ENCODE results near the gene S100A1. TPM values are rescaled to one million over a fixed set of nuclear protein-coding genes. Genes with fewer than 3 reads are reported as not detected.

Gene S100A1
- total and polyA plus RNA-seq, 7 experiments from 2014 or later: not detected

GRCh38 chr1:153659175-153659534 is 30.9 kb downstream of the S100A1 start:
- intact Hi-C loops (cut with micrococcal nuclease): loop anchor here in 1 of 2 donors (2.0 to 5.0 kb wide), 2 partner anchors 122 to 562 kb away; partner anchors contain the start of genes S100A6 and UBAP2L

DNA sequence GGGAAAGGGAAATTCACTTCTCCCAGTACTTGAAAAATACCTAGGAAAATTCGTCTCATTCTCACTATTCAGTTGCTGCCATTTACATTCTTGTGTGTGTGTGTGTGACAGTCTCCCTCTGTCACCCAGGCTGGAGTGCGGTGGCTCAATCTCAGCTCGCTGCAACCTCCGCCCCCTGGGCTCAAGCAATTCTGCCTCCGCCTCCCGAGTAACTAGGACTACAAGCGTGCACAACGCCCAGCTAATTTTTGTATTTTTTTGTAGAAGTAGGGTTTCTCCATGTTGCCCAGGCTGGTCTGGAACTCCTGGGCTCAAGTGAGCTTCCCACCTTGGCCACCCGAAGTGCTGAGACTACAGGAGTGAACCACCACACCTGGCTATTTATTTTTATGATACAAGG is 31.4 kb downstream of the S100A1 start:
- H3K9me3 Mint-ChIP-seq: no peaks in the 10 kb centered on the region
- peaks cover 9 to 13% of the 10 kb centered on the region in 2 donors for H3K4me1 ChIP-seq (ENCODE audit: control insufficient read depth in 2 of 2, insufficient read depth in 2 of 2, low read length in 2 of 2)
- ChIA-PET POLR2A (interaction anchor here (0.6 to 4.2 kb wide), 11 partner anchors 8 to 1749 kb away, joined by 3 to 38 read pairs (median 4); partner anchors contain the start of genes CHTOP, ILF2 and INTS3), CTCF (no interaction called here)
- peaks cover 10 to 23% (median 15%) of the 10 kb centered on the region in 5 donors for H3K36me3 Mint-ChIP-seq
- intact Hi-C loops (cut with micrococcal nuclease): loop anchor here in 1 of 2 donors (2.0 to 5.0 kb wide), 2 partner anchors 122 to 561 kb away; partner anchors contain the start of genes S100A6 and UBAP2L
- peaks cover 26 to 47% (median 33%) of the 10 kb centered on the region in 3 experiments for H3K36me3 ChIP-seq (ENCODE audit: control insufficient read depth in 2 of 3, insufficient read depth in 3 of 3, low read length in 3 of 3)
- H3K4me3 ChIP-seq (ENCODE audit: low read length): peak overlapping the region; percentile 93
- peaks cover 8 to 26% (median 14%) of the 10 kb centered on the region in 7 donors for H3K4me1 Mint-ChIP-seq
- H3K27me3 Mint-ChIP-seq: no peaks in the 10 kb centered on the region
- H3K27ac ChIP-seq (ENCODE audit: low read depth, low read length): peak overlapping the region; percentile 90
- H3K27me3 ChIP-seq (ENCODE audit: control insufficient read depth in 2 of 2, insufficient read depth in 2 of 2, low read length in 2 of 2): no peaks in the 10 kb centered on the region
- DNase-seq (no peak), ATAC-seq (no peak)
- H3K9me3 ChIP-seq (ENCODE audit: control insufficient read depth in 2 of 3, low read length in 3 of 3): no peaks in the 10 kb centered on the region
- H3K4me3 Mint-ChIP-seq: peak overlapping the region; percentile 91 to 97 (median 94)
- peak overlapping the region; percentile 90 to 98 (median 91) for H3K27ac Mint-ChIP-seq

More at GRCh38 chr1:153659175-153659534, 30.9 kb downstream of the S100A1 start:
- H3K9me3 Mint-ChIP-seq: no peaks in the 10 kb centered on the region
- Histone ChIP-seq H3K27ac (ENCODE audit: low read depth, low read length) (peak overlapping the region; percentile 90), H3K9me3 (ENCODE audit: control insufficient read depth in 2 of 3, low read length in 3 of 3) (no peaks in the 10 kb centered on the region), H3K4me1 (ENCODE audit: control insufficient read depth in 2 of 2, insufficient read depth in 2 of 2, low read length in 2 of 2) (peaks cover 9 to 13% of the 10 kb centered on the region in 2 donors), H3K36me3 (ENCODE audit: control insufficient read depth in 2 of 3, insufficient read depth in 3 of 3, low read length in 3 of 3) (peaks cover 21 to 42% (median 28%) of the 10 kb centered on the region in 3 experiments), H3K4me3 (ENCODE audit: low read length) (peak overlapping the region; percentile 93), H3K27me3 (ENCODE audit: control insufficient read depth in 2 of 2, insufficient read depth in 2 of 2, low read length in 2 of 2) (no peaks in the 10 kb centered on the region)
- H3K27ac Mint-ChIP-seq: peak overlapping the region; percentile 90 to 98 (median 91)
- no peak for DNase-seq
- H3K27me3 Mint-ChIP-seq: no peaks in the 10 kb centered on the region
- ChIA-PET POLR2A (interaction anchor here (0.8 to 4.2 kb wide), 12 partner anchors 8 to 308 kb away, joined by 3 to 38 read pairs (median 6); partner anchors contain the start of genes CHTOP, ILF2 and INTS3), CTCF (interaction anchor here (0.5 to 0.8 kb wide), 2 partner anchors 13 to 26 kb away, joined by 3 to 4 read pairs; no protein-coding TSS in a partner anchor)
- peaks cover 8 to 26% (median 14%) of the 10 kb centered on the region in 7 donors for H3K4me1 Mint-ChIP-seq
- no peak for ATAC-seq
- peaks cover 10 to 20% (median 13%) of the 10 kb centered on the region in 5 donors for H3K36me3 Mint-ChIP-seq
- H3K4me3 Mint-ChIP-seq: peak overlapping the region; percentile 91 to 97 (median 94)

GRCh38 chr1:153661111-153661708 is 33.0 kb downstream of the S100A1 start:
- Histone ChIP-seq H3K4me3 (ENCODE audit: low read length) (no peak overlapping the region), H3K27me3 (ENCODE audit: control insufficient read depth in 2 of 2, insufficient read depth in 2 of 2, low read length in 2 of 2) (no peaks in the 10 kb centered on the region), H3K27ac (ENCODE audit: low read depth, low read length) (peak overlapping the region; percentile 4), H3K36me3 (ENCODE audit: control insufficient read depth in 2 of 3, insufficient read depth in 3 of 3, low read length in 3 of 3) (peaks cover 41 to 62% (median 47%) of the 10 kb centered on the region in 3 experiments), H3K4me1 (ENCODE audit: control insufficient read depth in 2 of 2, insufficient read depth in 2 of 2, low read length in 2 of 2) (peaks cover 9 to 13% of the 10 kb centered on the region in 2 donors), H3K9me3 (ENCODE audit: control insufficient read depth in 2 of 3, low read length in 3 of 3) (no peaks in the 10 kb centered on the region)
- peaks cover 8 to 26% (median 17%) of the 10 kb centered on the region in 7 donors for H3K4me1 Mint-ChIP-seq
- CTCF ChIA-PET: no interaction called here
- peak overlapping the region in 7 of 10 donors; percentile 12 to 67 (median 36) for H3K4me3 Mint-ChIP-seq
- H3K9me3 Mint-ChIP-seq: no peaks in the 10 kb centered on the region
- POLR2A ChIA-PET: interaction anchor here (0.6 to 4.2 kb wide), 4 partner anchors 9 to 28 kb away, joined by 5 to 38 read pairs (median 6); partner anchors contain the start of gene ILF2
- H3K27ac Mint-ChIP-seq: peak overlapping the region in 7 of 9 donors; percentile 23 to 72 (median 45)
- ATAC-seq (no peak), DNase-seq (no peak)
- H3K36me3 Mint-ChIP-seq: peaks cover 14 to 36% (median 26%) of the 10 kb centered on the region in 5 donors
- no peaks in the 10 kb centered on the region for H3K27me3 Mint-ChIP-seq
- intact Hi-C loops (cut with micrococcal nuclease): no loop called here

- no peak for DNase-seq
Observed at GRCh38 chr1:153662269-153662668, 34.0 kb downstream of the S100A1 start.

DNA sequence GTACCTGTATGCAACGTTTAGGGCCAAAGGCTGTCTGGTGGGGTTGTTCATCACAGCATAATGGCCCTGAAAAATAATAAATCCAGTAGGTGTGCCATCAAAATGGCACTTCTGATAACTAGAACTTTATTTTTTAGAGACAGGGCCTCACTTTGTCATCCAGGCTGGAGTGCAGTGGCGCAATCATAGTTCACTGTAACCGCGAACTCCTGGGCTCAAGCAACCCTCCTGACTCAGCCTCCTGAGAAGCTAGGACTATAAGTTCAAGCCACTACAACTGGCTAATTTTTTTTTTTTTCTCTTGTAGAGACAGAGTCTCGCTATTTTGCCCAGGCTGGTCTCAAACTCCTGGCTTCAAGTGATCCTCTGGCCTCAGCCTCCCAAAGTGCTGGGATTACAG is 35.0 kb downstream of the S100A1 start:
- no peak overlapping the region for H3K27ac Mint-ChIP-seq

More at GRCh38 chr1:153662269-153662668, 34.0 kb downstream of the S100A1 start:
- Mint-ChIP-seq H3K27me3 (no peaks in the 10 kb centered on the region), H3K27ac (peak overlapping the region in 3 of 9 donors; percentile 25 to 41 (median 38)), H3K4me3 (no peak overlapping the region), H3K9me3 (no peaks in the 10 kb centered on the region), H3K36me3 (peaks cover 14 to 39% (median 27%) of the 10 kb centered on the region in 5 donors), H3K4me1 (peaks cover 8 to 26% (median 17%) of the 10 kb centered on the region in 7 donors)
- Histone ChIP-seq H3K4me1 (ENCODE audit: control insufficient read depth in 2 of 2, insufficient read depth in 2 of 2, low read length in 2 of 2) (peaks cover 9 to 13% of the 10 kb centered on the region in 2 donors), H3K4me3 (ENCODE audit: low read length) (no peak overlapping the region), H3K27me3 (ENCODE audit: control insufficient read depth in 2 of 2, insufficient read depth in 2 of 2, low read length in 2 of 2) (no peaks in the 10 kb centered on the region), H3K36me3 (ENCODE audit: control insufficient read depth in 2 of 3, insufficient read depth in 3 of 3, low read length in 3 of 3) (peaks cover 49 to 73% (median 50%) of the 10 kb centered on the region in 3 experiments), H3K27ac (ENCODE audit: low read depth, low read length) (no peak overlapping the region), H3K9me3 (ENCODE audit: control insufficient read depth in 2 of 3, low read length in 3 of 3) (no peaks in the 10 kb centered on the region)
- ChIA-PET POLR2A (interaction anchor here (1.0 to 1.1 kb wide), 2 partner anchors 9 to 24 kb away, joined by 3 to 6 read pairs; partner anchors contain the start of gene ILF2), CTCF (no interaction called here)
- no peak for ATAC-seq
- intact Hi-C loops (cut with micrococcal nuclease): no loop called here

DNA sequence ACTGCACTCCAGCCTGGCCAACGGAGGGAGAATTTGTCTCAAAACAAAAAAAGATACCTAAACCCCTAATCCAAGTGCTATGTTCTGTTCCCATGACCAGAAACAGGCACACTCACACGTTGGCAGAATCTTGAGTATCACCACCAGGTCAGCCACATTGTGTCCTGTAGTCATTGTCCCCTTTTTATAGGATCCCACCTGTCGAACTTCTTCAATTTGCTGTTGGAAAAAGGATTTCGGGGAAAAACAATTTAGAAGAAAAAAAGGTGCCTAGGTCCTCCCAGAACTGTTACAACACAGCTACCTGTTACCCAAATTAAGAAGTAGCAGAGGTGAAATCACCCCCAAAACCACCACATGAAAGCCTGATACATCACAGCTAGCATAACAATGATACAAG is 39.2 kb downstream of the S100A1 start:
- peaks cover 14 to 51% (median 32%) of the 10 kb centered on the region in 5 donors for H3K36me3 Mint-ChIP-seq
- peak overlapping the region in 6 of 9 donors; percentile 8 to 60 (median 36) for H3K27ac Mint-ChIP-seq
- DNase-seq (no peak), ATAC-seq (no peak)
- ChIA-PET CTCF (no interaction called here), POLR2A (interaction anchor here (0.8 to 3.6 kb wide), 10 partner anchors 9 to 323 kb away, joined by 3 to 13 read pairs (median 4); partner anchors contain the start of genes RPS27 and SNAPIN)
- no peaks in the 10 kb centered on the region for H3K27me3 Mint-ChIP-seq
- Histone ChIP-seq H3K4me3 (ENCODE audit: low read length) (no peak overlapping the region), H3K36me3 (ENCODE audit: control insufficient read depth in 2 of 3, insufficient read depth in 3 of 3, low read length in 3 of 3) (peaks cover 53 to 67% (median 57%) of the 10 kb centered on the region in 3 experiments), H3K27ac (ENCODE audit: low read depth, low read length) (peak overlapping the region; percentile 26), H3K4me1 (ENCODE audit: control insufficient read depth in 2 of 2, insufficient read depth in 2 of 2, low read length in 2 of 2) (peaks cover 18 to 19% of the 10 kb centered on the region in 2 donors), H3K27me3 (ENCODE audit: control insufficient read depth in 2 of 2, insufficient read depth in 2 of 2, low read length in 2 of 2) (no peaks in the 10 kb centered on the region), H3K9me3 (ENCODE audit: control insufficient read depth in 2 of 3, low read length in 3 of 3) (no peaks in the 10 kb centered on the region)
- H3K4me3 Mint-ChIP-seq: peak overlapping the region in 2 of 10 donors; percentile 42 to 61
- intact Hi-C loops (cut with micrococcal nuclease): no loop called here
- H3K9me3 Mint-ChIP-seq: no peaks in the 10 kb centered on the region
- H3K4me1 Mint-ChIP-seq: peaks cover 5 to 29% (median 17%) of the 10 kb centered on the region in 7 donors

More for the DNA sequence above, 35.0 kb downstream of the S100A1 start:
- ChIA-PET CTCF (no interaction called here), POLR2A (interaction anchor here (1.0 to 1.1 kb wide), 3 partner anchors 8 to 25 kb away, joined by 3 to 6 read pairs (median 3); partner anchors contain the start of gene ILF2)
- intact Hi-C loops (cut with micrococcal nuclease): no loop called here
- Histone ChIP-seq H3K36me3 (ENCODE audit: control insufficient read depth in 2 of 3, insufficient read depth in 3 of 3, low read length in 3 of 3) (peaks cover 58 to 82% (median 59%) of the 10 kb centered on the region in 3 experiments), H3K4me1 (ENCODE audit: control insufficient read depth in 2 of 2, insufficient read depth in 2 of 2, low read length in 2 of 2) (peaks cover 11 to 15% of the 10 kb centered on the region in 2 donors), H3K4me3 (ENCODE audit: low read length) (no peak overlapping the region), H3K27me3 (ENCODE audit: control insufficient read depth in 2 of 2, insufficient read depth in 2 of 2, low read length in 2 of 2) (no peaks in the 10 kb centered on the region), H3K9me3 (ENCODE audit: control insufficient read depth in 2 of 3, low read length in 3 of 3) (no peaks in the 10 kb centered on the region), H3K27ac (ENCODE audit: low read depth, low read length) (no peak overlapping the region)
- ATAC-seq (no peak), DNase-seq (no peak)
- no peaks in the 10 kb centered on the region for H3K27me3 Mint-ChIP-seq
- no peaks in the 10 kb centered on the region for H3K9me3 Mint-ChIP-seq
- H3K36me3 Mint-ChIP-seq: peaks cover 20 to 49% (median 36%) of the 10 kb centered on the region in 5 donors
- H3K4me1 Mint-ChIP-seq: peaks cover 9 to 34% (median 25%) of the 10 kb centered on the region in 7 donors
- no peak overlapping the region for H3K4me3 Mint-ChIP-seq

Data from naive thymus-derived CD4-positive, alpha-beta T cell (primary cell).